ENCODE measurements around the gene SAMM50.

GRCh38 chr22:44019416-44019815 is 64.2 kb downstream of the SAMM50 start:
- TF ChIP-seq CTCF (conservative IDR thresholded peaks at IDR 0.05 in 1 of 2, IDR thresholded peaks at IDR 0.05 in 1 of 2; ENCODE audit: low read depth in 1 of 2, low read length in 2 of 2): no peak
- no peak for TF ChIP-seq EZH2 (IDR thresholded peaks at IDR 0.05; ENCODE audit: low read length, missing control alignments)
